A549 treated with ZK216348 at 1 μM for 4 hours (cell line): ENCODE measurements around the gene ASZ1. TPM values are rescaled to one million over a fixed set of nuclear protein-coding genes. Genes with fewer than 3 reads are reported as not detected.

Source experiments
- total RNA-seq: library from RNA; stranded (reverse); fragments of 200-300 nt; extraction: Qiagen RNA extraction; gene quantifications from 5 replicates; pipeline ENCODE4 v1.2.3, GENCODE V29; 2022; ENCODE audit warnings: low read depth

The ASZ1 gene
- total RNA-seq, result not detected in 5 replicates

DNA sequence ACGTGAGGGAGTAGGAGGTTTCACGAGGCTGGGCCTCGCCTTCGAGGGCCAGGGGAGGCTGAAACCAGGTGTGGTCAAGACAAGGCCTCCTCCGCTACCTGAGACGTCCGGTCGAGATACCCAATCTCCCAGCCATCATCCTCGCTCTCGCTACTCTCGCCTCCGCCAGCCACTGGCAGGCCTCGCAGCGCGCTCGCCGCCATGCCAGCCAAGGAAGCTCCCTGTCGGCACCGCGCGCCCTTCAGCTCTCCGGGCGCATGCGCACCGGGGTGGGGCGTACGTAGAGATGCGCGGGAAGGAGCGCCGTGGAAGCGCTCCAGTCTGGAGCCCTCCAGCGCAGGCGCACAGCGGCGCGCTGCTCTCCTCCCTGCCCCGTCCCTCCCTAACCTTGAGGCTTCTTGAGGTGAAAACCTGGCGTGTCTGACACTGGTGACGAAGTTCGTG lies at the start of gene ASZ1:
Gene ASZ1, minus strand, starts transcription at position 236 of the 444 bp plus-strand sequence. Its CDS starts 33 bp downstream, at position 203.

GRCh38 chr7:117322741-117323304 lies 104.5 kb downstream of the ASZ1 start, which contains the start of gene WNT2:
WNT2 (minus strand) TSS chr7:117323058; CDS start chr7:117322989, 69 bp downstream.

Other genes starting within 250 kb of the ASZ1 start
- gene WNT2, start 104.4 kb downstream of the ASZ1 start, total RNA-seq, result not detected in 5 replicates
- 0.08 to 0.09 TPM in 2 of 5 replicates, not detected in the others for gene CFTR, start 52.5 kb upstream of the ASZ1 start, total RNA-seq